Neural progenitor cell (in vitro differentiated cells): ENCODE results near the gene UMAD1.

Experiments used
- CTCF ChIP-seq: fragments of 200-600 bp; sonication (generic); IDR thresholded peaks from 2 replicates; pipeline ENCODE4 v1.5.1; 2017; ENCODE audit warnings: antibody characterized with exemption, mild to moderate bottlenecking
- EZH2 ChIP-seq: fragments of 200-600 bp; sonication (generic); IDR thresholded peaks from 2 replicates; pipeline ENCODE4 v1.6.1; 2017; ENCODE audit warnings: antibody characterized with exemption, mild to moderate bottlenecking, moderate library complexity
- EZH2phosphoT487 ChIP-seq: fragments of 200-600 bp; sonication (generic); IDR thresholded peaks from 2 replicates; pipeline ENCODE4 v1.6.1; 2017; ENCODE audit warnings: antibody characterized with exemption

- TF ChIP-seq CTCF, result no peak
- no peak for TF ChIP-seq EZH2
- no peak for TF ChIP-seq EZH2phosphoT487
Observed at GRCh38 chr7:7739204-7740036, 98.9 kb downstream of the UMAD1 start.
